ENCODE measurements around the gene SEZ6. TPM values are rescaled to one million over a fixed set of nuclear protein-coding genes. Genes with fewer than 3 reads are reported as not detected.

The SEZ6 gene
- total RNA-seq, 1 donor from 2014 or later = not detected

DNA sequence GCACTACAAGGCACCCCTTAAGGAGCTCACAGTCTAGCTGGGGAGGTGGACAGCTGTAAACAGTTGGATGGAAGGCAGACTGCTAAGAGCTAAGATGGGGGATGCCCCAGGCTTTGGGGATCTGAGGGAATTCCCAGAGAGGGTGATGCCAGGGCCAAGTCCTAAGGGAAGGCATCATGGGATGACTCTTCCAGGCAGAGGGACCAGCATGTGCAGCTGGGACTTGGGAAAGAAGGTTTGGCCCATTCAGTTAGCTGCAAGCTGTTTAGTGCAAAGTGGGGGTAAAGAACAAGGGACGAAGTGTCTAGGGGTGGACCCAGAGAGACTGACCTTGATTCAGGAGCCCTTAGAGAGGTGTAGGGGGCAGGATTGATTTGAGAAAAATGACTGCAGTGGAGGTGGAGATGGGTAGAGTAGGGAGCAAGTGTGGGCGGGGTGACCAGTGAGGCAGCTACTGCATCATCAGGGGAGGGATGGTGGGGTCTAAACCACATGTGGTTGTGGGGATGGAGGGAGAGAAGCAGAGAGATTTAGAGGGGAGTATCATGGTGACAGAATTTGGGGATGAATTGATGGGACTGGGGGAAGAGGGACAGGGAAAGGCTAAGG lies 27.4 kb downstream of the SEZ6 start:
- ATAC-seq (no peak), DNase-seq (ENCODE audit: low spot score) (no peak)

DNA sequence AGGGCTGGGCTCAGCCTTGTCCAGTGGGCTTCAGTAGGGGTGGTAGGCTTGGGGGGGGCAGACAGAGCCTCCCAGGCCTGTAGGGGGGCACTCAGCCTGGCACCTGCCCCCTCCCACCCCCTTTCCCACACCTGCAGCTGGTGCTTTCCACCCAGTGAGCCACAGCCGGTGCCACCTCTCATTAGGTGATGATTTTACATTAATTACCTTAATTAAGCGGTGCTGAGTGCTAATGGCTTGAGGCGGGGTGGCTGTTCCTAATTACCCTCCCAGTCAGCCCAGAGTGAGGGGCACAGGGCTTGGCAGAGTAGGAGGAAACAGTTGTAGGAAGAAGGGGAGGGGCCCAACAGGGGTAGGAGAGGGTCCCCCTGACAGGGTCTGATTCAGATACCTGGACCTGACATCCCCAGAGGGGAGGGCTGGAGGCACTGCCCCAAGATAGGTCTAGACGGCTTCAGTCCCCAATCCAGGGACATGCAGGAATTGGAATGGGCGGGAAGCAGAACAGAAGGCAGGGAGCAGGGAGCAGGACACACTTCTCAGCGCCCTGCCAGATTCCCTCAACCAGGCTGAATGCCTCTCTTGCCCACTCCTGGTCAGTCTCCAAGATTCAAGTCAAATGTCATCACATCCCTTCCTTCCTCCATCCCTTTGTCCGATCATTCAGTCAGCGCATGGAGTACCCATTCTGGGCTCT lies 28.0 kb downstream of the SEZ6 start:
- ATAC-seq = no peak
- DNase-seq (ENCODE audit: low spot score) = no peak

DNA sequence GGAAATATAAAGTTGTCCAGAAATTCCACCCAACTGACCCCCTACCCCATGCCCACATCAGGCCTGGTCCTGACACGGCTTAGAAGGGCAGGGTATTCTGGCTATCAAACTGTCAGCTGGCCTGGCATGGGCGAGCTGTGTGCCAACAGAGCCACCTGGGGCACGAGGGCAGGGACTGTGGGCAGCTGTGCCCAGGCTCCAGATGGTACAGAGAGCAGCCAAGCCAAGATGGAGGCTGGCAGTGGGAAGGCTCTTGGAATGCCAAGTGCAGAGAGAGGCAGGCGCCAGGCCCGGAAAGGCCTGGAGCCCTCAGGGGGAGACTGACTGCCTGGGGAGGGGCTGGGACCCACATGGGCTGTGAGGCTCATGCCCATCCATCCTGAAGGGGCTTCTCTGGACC lies 30.2 kb downstream of the SEZ6 start:
- no peak for DNase-seq (ENCODE audit: low spot score)
- ATAC-seq = peak; percentile 40

DNA sequence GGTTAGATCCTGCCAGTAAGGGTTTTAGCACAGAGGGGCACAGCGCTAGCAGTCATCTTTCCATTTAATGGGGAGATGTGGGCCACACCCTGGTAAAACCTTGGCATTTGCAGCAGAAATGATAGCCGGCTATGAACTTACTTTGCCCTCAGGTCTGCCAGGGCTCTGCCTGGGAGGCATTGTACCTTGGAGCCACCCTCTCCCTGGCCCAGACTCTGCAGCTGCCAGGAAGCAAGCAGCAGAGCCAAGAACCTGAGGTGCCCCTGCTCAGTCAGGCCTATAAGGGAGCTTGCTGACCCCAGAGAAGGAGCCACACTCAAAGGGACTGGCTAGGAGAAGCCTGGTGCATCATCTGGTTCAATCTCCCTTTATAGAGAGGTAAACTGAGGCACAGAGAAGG lies 30.8 kb downstream of the SEZ6 start:
- DNase-seq (ENCODE audit: low spot score) (peak; percentile 66), ATAC-seq (peak; percentile 60)

DNA sequence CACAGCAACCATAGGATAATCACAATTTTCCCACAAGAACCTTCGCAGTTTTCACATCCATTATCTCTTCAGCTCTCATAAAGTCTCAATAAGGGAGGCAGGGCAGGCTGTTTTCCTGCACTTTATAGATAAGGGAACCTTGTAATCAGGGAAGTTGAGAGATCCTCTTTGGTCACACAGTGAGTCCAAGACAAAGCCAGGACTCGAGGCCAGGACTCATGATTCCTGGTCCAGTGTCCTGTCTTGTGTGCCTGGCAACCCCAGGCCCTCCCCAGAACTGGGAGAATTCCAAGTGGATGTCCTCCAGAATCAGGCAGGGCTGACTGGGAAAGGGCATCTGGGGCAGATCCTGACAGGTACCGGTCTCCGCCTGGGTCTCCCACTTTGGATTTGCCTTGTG lies 31.4 kb downstream of the SEZ6 start:
- DNase-seq (ENCODE audit: low spot score) (peak; percentile 69), ATAC-seq (peak; percentile 57)

DNA sequence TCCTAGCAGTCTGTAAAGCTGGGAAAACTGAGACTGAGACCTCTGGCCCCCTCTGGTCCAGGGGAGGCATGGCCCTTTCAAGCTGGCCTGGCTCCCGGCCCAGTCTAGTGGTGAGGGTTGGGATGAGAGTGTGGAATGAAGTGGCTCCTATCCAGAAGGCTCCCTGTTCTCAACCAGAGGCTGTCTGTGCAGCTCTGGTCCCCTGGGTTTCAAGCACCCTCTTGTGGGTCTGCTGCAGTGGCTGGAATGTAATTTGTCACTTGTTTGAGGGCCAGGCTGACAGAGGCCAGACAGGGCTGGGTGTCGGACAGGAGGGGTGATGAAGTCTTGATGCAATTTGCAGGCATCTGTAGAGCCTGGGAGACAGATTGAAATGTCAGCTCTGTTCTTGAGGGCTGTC lies 32.4 kb downstream of the SEZ6 start:
- ATAC-seq = no peak

DNA sequence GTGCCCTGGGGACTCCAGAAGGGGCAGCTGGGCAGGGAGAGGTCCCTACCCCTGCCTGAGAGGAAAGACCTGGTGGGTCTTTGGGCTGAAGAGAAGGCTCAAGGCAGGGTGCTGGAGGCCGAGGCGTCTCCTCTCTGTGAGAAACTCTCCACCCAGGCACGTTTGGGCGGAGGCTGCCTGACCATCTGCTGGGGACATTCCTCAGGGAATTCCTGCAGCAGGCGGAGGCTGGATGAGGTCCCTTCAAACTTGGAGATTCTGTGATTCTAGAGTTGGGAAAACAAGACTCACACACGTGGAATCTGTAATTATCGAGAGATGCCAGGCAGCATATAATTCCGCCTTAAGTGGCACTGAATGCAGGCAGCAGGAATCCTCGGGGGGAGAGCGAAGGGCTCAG lies 33.4 kb downstream of the SEZ6 start:
- ATAC-seq (no peak), DNase-seq (ENCODE audit: low spot score) (no peak)

More for the DNA sequence above, 32.4 kb downstream of the SEZ6 start:
- no peak for DNase-seq (ENCODE audit: low spot score)

DNA sequence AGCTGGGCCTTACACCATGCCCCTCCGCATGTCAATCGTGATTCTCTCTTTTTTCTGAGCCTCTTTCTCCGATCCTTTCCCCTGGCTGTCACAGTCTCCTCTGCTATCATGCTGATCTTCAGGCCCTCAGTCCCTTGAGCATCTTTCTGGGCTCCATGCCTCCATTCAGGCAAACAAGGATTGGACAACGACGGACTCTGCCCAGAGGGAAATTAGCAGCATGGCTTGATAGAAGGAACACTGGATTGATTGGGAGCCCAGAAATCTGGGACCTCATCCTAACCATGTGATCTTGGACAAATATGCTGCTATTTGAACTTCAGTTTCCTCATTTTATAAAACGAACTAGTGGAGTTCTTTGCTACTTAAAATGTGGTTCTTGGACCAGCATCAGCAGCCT lies 35.0 kb downstream of the SEZ6 start:
- peak; percentile 89 for DNase-seq (ENCODE audit: low spot score)
- peak; percentile 80 for ATAC-seq

DNA sequence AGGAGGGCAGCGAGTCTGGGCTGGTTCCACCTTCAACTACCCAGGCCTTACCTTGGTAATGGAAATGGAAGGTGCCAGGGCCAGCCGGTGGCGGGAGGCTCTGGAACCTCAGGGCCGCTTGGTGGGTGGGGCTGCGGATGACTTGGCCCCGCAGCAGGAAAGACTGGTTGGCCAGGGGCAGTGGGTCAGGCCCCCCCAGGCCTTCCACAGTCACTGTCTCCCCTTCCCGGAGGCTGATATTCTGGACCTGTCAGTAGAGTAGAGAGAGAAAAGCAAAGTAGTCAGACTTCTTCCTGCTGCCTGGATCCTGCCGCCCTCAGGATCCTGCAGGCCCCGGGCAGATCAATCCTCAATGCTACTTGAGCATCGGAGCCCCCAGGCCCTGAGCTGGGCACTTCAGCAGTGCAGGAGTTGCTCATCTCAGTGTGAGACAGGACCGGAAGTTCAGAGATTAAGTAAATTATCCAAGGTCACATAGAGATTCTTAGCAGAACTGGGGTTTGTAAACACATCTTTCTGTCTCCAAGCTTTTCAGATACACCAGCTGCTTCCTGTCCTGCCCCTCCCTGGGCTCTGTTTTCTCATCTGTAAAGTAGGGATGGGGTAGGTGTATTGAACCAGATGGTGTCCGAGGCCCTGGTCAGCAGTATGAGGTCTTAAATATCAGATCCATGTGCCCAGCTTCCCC lies 36.0 kb downstream of the SEZ6 start:
- no peak for DNase-seq (ENCODE audit: low spot score)
- no peak for ATAC-seq

DNA sequence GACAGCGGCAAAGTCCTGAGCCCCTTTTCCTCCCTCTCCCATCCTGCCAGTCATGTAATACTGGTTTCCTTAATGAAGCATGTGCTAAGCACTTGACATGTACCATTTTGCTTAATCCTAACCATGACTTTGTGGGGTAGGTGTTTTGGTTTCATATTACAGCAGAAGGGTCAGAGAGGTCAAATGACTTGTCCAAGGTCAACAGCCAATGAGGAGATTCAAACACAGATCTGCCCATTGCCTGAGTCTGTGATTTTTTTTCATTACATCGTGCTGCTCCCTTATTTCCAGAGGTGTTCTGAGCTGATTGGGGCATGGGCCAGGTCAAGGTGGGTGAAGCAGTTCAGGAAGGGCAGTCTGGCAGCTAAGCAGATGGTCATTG lies 36.9 kb downstream of the SEZ6 start:
- DNase-seq (ENCODE audit: low spot score) (no peak), ATAC-seq (no peak)

DNA sequence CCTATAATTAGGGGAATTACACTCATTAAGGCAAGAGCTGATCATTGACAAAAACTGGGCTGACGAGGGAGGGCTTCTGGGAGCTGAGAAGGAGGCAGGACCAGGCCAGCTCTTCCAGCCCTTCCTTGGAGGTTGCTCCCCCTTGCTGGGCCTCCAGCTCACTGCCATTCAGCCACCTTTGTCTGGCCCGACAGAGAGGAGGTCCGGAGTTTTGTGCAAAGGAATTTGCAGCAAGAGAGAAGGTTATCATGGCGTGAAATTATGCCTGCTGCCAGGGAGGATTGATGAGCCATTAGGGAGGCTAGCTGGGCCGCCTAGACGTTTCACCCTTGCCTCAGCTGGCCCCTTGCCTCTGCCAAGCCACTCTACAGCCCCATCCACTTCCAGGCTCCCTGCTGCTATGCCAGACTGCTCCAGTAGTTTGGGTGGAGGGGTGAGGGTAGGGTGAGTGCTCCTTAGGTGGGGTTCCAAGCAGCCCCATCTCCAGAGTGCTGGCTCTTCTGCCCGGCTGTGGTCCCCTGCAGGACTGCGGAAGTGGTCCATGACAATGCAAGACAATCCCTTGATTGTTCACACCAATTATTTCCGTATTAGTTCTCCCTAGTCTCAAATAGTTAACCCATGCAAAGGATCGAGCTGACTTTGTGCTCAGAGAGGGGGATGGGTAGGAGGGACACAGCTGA lies 37.5 kb downstream of the SEZ6 start:
- DNase-seq (ENCODE audit: low spot score) = no peak

DNA sequence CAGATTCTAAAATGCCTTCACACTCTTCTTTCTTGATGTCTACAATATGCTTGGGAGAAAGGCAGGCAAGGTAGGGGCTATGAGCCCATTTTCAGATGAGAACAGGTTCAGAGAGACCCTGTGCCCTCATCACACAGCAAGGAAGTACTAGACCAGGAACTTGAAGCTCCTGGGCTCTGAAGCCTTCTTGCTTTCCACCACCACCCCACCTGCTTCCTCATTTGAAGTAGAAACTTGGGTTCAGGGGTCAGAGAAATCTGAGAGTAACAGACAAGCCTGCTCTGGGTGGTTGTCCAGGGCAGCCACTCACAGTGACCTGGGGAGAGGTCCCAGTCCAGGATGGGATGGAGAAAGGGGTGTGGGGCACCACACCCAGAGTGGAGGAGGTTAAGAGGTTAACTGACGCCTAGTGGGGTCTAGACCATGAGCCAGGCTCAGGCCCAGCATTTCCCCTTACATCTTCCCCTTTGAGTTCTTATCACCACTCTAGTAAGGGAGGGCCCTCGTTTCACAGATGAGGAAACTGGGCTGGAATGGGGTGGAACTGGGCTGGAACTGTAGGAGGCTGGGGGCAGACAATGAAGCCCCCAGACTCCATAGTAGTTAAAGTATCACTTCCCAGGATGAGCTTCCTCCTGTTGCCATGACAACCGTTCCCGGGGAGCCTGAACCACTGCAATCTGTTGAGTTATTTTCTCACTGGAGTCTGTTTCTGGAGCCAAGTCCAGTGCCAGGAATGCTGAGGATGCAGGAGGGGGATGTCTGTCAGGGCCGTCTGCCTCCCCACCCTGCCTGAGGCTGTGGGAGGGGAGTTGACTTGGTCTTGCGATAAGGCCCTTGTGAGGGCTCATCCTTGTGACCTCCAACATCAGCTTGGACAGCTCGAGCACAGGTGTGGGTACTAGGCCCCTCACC lies 38.4 kb downstream of the SEZ6 start:
- DNase-seq (ENCODE audit: low spot score) (no peak), ATAC-seq (no peak)

More for the DNA sequence above, 37.5 kb downstream of the SEZ6 start:
- ATAC-seq = no peak

DNA sequence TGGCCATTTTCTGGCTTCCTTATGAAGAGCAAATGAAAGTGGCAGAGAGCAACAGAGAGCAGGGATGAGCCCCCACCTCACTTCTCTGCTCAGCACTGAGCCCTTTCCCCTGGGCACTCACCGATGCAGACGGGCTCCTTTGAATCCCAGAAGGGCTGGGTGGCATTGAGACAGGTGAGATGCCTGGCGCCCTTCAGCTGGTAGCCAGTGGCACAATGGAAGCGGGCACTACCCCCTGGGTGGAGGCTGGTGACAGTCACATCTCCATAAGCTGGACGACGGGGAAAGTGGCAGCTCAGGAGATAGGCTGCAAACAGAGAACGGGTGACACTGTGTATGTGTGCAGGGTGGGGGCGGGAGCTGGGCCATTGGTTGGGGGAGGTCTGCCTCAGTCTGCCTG lies 42.0 kb downstream of the SEZ6 start:
- DNase-seq (ENCODE audit: low spot score) = no peak

DNA sequence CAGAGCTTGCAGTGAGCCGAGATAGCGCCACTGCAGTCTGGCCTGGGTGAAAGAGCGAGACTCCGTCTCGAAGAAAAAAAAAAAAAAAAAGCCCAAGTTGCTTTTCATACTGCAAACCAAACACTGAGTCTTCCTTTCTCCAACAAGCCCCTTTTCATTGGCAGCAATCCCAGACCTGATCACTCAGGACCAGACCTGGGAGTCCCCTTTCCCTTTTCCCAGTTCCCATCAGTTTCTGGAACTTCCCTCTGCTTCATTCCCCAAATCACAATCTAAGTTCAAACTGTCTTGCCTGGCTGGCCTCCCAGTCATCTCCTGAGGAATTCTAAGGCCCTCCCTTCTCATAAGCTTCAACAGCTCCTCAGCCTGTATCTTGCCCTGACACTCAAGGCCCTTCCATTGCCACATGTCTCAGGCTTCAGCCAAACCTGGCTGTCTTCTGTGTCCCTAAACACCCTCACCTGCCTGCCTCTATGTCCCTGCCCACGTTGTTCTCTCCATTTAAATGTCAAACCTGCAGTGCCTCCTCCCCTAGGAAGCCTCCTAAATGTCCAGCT lies 42.7 kb downstream of the SEZ6 start:
- no peak for ATAC-seq
- DNase-seq (ENCODE audit: low spot score) = no peak

More for the DNA sequence above, 42.0 kb downstream of the SEZ6 start:
- no peak for ATAC-seq

DNA sequence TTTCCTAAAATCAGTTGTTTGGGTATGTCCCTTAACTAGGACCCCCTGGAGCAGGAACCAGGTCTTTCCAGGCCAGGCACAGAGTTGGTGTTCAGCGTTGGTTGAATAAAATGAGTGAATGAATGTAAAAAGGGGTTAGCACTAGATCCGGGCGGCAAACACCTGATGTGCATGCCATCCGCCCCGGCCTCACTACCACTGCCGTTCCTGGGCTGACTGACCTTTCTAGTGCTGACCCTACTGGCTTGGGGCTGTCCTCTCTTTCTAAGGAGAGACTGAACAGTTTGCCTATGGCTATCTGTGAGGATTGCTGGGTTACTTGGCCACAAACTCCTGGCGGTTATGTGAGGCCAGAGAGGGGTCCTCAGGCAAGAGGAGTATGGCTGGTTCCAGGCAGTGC lies 44.4 kb downstream of the SEZ6 start:
- ATAC-seq (no peak), DNase-seq (ENCODE audit: low spot score) (no peak)

DNA sequence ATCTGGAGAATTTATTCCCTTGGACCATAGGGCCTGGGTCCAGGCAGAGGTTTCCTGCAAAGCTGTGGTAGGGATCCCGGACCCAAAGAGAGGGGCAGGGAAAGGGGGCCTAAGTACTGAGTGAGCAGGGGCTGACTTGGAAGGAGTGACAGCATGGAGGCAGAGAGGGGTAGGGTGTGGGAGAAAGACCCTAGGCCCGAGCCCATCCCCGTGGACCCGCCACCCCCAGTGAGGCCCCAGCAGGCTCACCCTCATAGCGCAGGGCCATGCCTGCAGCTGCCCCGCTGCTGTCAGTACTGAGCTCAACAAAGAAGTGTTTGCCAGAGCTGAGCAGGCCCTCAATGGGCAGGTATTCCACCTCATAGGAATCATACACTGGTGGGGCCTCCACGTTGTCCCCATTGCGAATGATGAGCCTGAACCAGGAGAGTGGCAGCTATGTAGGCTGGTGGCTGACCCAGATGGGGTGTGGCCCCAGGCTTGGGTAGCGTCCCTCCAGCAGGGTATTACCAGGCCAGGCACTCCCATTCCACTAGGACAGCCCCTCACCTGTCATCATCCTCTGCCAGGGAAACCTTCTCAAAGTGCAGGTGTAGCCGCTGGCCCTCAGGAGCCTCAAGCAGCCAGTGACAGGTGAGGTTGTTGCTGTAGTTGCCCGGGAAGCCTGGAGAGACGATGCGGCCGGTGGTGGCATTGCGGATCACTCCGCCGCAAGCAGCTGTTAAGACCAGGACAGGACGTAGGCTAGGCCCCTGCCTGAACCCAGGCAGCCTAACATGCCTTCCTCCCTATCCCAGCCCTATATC lies 45.4 kb downstream of the SEZ6 start:
- no peak for ATAC-seq
- DNase-seq (ENCODE audit: low spot score) = no peak

DNA sequence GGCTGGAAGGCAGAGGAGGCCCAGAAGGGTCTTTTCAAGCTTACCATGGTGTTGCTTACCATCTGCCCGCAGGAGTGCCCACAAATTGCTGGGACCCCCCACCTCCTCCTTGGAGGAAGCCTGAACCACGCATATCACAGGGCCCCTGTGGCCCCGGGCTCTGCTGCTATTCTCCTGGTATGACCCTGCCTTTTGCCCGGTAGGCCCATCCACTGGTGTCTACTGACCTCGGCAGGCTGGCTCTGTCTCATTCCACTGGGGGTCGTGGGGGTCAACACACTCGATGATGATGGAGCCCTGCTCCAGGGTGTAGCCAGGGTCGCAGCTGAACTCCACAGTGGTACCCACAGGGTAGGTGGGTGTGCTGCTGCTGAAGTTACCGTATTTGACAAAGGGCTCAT lies 46.4 kb downstream of the SEZ6 start:
- DNase-seq (ENCODE audit: low spot score) = no peak
- ATAC-seq = no peak

DNA sequence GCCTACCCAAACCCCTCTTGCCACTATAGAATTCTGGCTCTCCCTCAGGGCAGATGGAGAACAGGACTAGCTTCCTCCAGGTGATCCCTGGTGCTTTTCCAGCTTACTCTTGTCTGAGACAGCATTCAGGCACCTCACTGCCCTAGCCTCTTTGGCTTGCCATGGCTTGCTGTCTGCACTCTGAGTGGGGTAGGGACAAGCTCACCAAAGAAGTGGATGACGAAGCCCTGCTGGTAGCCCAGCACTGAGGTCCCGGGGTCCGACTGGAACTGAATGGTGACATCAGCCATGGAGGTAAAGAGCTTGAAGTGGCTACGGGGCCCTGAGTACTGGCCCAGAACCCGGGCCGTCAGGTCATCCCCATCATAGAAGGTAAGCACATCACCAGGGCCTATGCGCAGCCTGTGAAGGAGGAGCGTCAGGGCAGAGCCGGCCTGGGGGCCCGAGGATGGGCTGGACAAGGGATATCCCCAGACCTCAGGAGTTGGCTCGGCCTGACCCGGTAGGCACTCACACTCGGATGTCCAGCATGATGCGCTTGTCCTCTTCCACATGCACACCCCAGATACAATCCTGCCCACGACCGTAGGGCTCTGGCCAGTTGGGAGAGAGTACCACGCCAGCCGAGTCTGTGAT lies 46.9 kb downstream of the SEZ6 start:
- no peak for DNase-seq (ENCODE audit: low spot score)
- ATAC-seq = no peak

DNA sequence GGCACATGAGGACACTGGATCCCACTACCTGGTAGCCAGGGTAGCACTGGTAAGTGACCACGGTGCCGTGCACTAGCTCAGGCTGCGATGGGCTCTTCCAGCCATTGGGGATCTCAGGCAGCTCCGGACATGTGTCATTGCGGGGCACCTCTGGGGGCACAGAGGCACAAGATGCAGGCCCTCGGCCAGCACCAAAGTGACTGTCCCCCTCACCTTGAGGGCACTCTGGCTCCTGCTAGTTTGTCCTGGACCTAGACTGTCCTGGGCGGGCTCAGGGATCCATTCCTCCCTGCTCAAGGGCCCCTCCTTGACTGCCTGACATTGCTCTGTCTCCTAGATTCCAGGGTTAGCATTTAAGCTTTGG lies 47.9 kb downstream of the SEZ6 start:
- DNase-seq (ENCODE audit: low spot score) (no peak), ATAC-seq (no peak)
